Activated naive CD4-positive, alpha-beta T cell treated with anti-CD3 and anti-CD28 coated beads for 36 hours (primary cell): Measurements from ENCODE around the gene TMSB4X. TPM values are rescaled to one million over a fixed set of nuclear protein-coding genes. Genes with fewer than 3 reads are reported as not detected.
"Not testable (repeated sequence)": the region's sequence is repeated elsewhere in the genome, so short reads cannot be mapped to it uniquely, and the experiment has no call there.

Source experiments
- CTCF ChIA-PET: fragments of 350-600 bp; sonication (Branson Sonifier 250); formaldehyde crosslinking; loops from one replicate; lab custom pipeline; 2021; ENCODE audit warnings: antibody characterized with exemption; lab: Charles Lee
- DNase-seq: peaks from one replicate; pipeline ENCODE4 v3.0.0-alpha.2; 2020
- H3K27ac Mint-ChIP-seq: one replicate; pipeline ENCODE4 v1.8.0; 2021; ENCODE audit warnings: mild to moderate bottlenecking, mixed read lengths
- H3K27me3 Mint-ChIP-seq: one replicate; pipeline ENCODE4 v1.8.0; 2021; ENCODE audit warnings: low read depth, mixed read lengths
- H3K36me3 Mint-ChIP-seq: one replicate; pipeline ENCODE4 v1.8.0; 2021; ENCODE audit warnings: low read depth, mixed read lengths
- H3K4me1 Mint-ChIP-seq: one replicate; pipeline ENCODE4 v1.8.0; 2021; ENCODE audit warnings: low read depth, mixed read lengths
- H3K4me3 Mint-ChIP-seq: one replicate; pipeline ENCODE4 v1.8.0; 2021; ENCODE audit warnings: mild to moderate bottlenecking, moderate library complexity, mixed read lengths
- H3K9me3 Mint-ChIP-seq: one replicate; pipeline ENCODE4 v1.8.0; 2021; ENCODE audit warnings: mixed read lengths
- intact Hi-C: fragments of 100-400 bp; cut with micrococcal nuclease; formaldehyde crosslinking; loops from one replicate; pipeline ENCODE4 v1.15.1; 2023
- total RNA-seq, 2 experiments: library from RNA; stranded (reverse); gene quantifications; one replicate each; pipeline ENCODE4 v1.2.3, GENCODE V29; 2021

The TMSB4X gene
- total RNA-seq, 2 experiments from 2014 or later, result 5,535 to 5,691 TPM

DNA sequence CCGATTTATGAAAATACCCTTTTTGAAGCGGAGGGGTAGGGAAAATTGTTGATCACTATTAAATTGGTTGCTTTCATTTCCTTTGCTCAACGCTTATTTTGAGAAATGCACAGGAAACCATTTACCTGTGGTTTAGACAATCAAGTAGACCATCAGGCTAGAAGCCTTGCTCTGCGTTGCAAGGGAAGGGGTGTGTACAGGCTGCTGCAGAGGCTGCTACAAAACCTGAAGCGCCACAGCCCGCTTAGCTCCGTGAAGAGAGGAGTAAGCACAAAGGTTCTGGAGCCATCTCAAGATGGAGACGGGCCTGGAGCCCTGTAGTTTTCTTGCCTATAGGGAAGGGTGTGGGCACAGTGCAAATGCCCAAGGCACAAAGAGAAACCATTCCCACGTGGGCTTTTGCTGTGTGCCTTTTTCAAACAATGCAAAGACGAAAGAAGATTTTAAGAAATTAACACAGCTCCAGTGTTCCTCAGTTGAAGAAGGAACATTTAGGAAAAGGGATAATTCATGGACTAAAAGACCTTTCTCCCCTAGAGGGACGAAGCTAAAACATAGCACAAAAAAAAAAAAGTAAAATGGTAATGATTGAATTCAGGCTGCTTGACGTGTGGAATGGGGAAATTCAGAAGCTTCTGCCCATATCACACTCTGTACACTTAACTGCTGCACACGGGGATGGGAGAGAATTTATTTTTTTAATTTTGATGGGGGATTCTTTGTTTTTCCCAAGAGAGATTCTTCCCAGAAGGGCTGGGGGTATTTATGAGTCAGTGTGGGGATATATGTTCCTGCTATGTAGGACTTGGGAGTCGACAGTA, 3.5 kb downstream of the TMSB4X start:
- peaks cover 39% of the 10 kb centered on the region for H3K4me1 Mint-ChIP-seq
- H3K9me3 Mint-ChIP-seq, result no peaks in the 10 kb centered on the region
- peaks cover 41% of the 10 kb centered on the region for H3K36me3 Mint-ChIP-seq
- intact Hi-C loops, result loop anchor here (1.0 to 2.0 kb wide), 5 partner anchors 22 to 114 kb away; no protein-coding TSS in a partner anchor
- H3K27me3 Mint-ChIP-seq, result no peaks in the 10 kb centered on the region
- CTCF ChIA-PET, result interaction anchor here (0.6 to 4.2 kb wide), 7 partner anchors 19 to 113 kb away, joined by 3 to 28 read pairs (median 5); no protein-coding TSS in a partner anchor
- peak; percentile 74 for DNase-seq
- peak overlapping the region; percentile 82 for H3K4me3 Mint-ChIP-seq
- peak overlapping the region; percentile 96 for H3K27ac Mint-ChIP-seq

DNA sequence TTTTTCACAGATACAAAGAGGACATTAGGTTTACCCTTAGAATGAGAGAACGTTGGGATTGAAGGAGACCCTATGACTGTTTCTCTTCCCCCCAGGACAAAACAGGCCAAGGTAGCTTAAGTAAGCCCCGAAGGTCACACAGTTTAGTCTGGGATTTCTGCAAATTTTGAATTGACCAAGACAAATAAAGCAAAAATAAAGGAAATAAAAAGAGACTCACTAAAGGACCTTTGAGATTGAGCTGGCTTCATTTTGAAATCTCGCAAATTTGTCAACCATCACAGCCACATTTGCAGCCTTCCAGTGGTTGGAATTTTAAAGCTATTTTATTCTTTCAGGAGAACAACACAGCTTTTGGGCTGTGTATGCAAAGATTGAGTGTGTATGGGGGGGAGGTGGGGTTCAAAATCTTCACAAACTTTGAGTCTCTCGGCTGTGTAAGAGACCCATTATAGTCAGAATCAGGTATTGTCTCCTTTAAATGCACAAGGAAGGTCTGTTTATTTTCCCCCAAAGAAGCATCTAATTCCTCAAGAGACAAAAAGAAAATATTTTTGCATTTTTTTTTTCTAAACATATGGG, 4.2 kb downstream of the TMSB4X start:
- Mint-ChIP-seq H3K4me3 (peak overlapping the region; percentile 82), H3K36me3 (peaks cover 40% of the 10 kb centered on the region), H3K9me3 (no peaks in the 10 kb centered on the region), H3K4me1 (peaks cover 46% of the 10 kb centered on the region), H3K27me3 (no peaks in the 10 kb centered on the region), H3K27ac (peak overlapping the region; percentile 96)
- no peak for DNase-seq
- CTCF ChIA-PET, result interaction anchor here (0.7 to 4.2 kb wide), 7 partner anchors 8 to 112 kb away, joined by 3 to 28 read pairs (median 5); no protein-coding TSS in a partner anchor
- intact Hi-C loops, result loop anchor here (2.0 kb wide), 2 partner anchors 98 to 114 kb away; no protein-coding TSS in a partner anchor

DNA sequence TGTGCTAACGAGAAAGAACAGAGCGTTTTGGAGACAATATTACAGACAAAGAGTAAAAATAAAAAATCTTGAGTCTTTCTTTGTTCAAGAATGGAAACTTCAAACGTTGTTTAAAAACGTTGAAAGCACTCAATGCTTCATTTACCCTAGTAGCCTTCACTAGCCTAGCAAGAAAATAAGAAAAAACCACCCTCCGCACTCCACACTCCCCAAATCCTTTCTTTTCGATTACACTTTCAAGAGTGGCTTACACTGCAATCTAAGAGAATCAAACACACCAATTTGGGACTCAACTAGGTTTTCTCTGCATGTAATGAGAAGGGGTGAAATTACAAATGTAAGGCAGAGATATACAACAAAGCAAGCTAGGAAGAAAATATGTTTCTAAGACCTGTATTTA, 4.7 kb downstream of the TMSB4X start:
- Mint-ChIP-seq H3K4me3 (peak overlapping the region; percentile 82), H3K4me1 (peaks cover 51% of the 10 kb centered on the region), H3K27me3 (no peaks in the 10 kb centered on the region), H3K36me3 (peaks cover 40% of the 10 kb centered on the region), H3K27ac (peak overlapping the region; percentile 96), H3K9me3 (no peaks in the 10 kb centered on the region)
- no peak for DNase-seq
- CTCF ChIA-PET, result interaction anchor here (0.6 to 4.2 kb wide), 8 partner anchors 9 to 112 kb away, joined by 3 to 28 read pairs (median 4); no protein-coding TSS in a partner anchor
- intact Hi-C loops, result loop anchor here (2.0 to 10.0 kb wide), 3 partner anchors 97 to 1895 kb away; partner anchors contain the start of genes FANCB and MOSPD2

DNA sequence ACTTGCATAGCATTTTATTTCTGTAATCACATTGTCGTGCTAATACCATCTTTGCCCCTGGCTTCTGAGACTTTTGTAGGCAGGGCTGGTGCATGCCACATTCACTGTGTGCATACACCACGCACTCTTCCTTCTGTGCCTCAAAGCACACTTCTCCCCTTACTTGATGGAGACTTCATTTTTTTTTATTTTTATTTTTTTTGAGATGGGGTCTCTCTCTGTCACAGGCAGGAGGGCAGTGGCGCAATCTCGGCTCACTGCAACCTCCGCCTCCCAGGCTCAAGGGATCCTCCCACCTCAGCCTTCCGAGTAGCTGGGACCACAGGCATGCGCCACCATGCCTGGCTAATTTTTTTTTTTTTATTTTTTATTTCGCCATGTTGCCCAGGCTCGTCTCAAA, 5.1 kb downstream of the TMSB4X start:
- peaks cover 35% of the 10 kb centered on the region for H3K36me3 Mint-ChIP-seq
- H3K9me3 Mint-ChIP-seq, DNase-seq, H3K27me3 Mint-ChIP-seq: not testable (repeated sequence)
- peak overlapping the region; percentile 96 for H3K27ac Mint-ChIP-seq
- intact Hi-C loops, result loop anchor here (10.0 kb wide), 1 partner anchor 1895 kb away; the partner anchor contains the start of genes FANCB and MOSPD2
- H3K4me1 Mint-ChIP-seq, result peaks cover 54% of the 10 kb centered on the region
- CTCF ChIA-PET, result interaction anchor here (0.6 to 4.2 kb wide), 5 partner anchors 9 to 111 kb away, joined by 3 to 28 read pairs (median 3); no protein-coding TSS in a partner anchor
- H3K4me3 Mint-ChIP-seq, result peak overlapping the region; percentile 82

DNA sequence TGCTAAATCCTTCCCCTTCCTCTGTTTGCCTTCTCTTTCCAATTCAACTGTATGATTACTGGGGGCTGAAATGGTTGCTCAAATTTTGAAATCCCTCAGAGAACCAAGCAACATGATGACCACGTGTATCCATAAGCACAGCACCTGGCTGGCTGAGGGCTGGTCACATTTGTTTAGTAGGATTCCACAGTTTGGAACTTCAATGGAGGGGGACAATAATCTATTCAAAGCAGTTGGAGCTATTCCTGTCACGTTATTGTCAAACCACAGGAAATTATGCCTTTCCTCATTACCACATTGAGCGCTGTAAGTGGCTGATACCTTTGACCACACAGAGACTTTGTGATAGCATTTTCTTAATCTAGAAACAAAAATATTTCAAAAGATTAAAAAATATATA, 7.0 kb downstream of the TMSB4X start:
- Mint-ChIP-seq H3K27me3 (no peaks in the 10 kb centered on the region), H3K9me3 (no peaks in the 10 kb centered on the region), H3K27ac (peak overlapping the region; percentile 91), H3K36me3 (peaks cover 19% of the 10 kb centered on the region), H3K4me3 (no peak overlapping the region), H3K4me1 (peaks cover 72% of the 10 kb centered on the region)
- CTCF ChIA-PET, result interaction anchor here (0.7 to 1.0 kb wide), 2 partner anchors 25 to 138 kb away, joined by 3 to 4 read pairs; no protein-coding TSS in a partner anchor
- intact Hi-C loops, result loop anchor here (10.0 kb wide), 1 partner anchor 1893 kb away; the partner anchor contains the start of genes FANCB and MOSPD2
- no peak for DNase-seq

DNA sequence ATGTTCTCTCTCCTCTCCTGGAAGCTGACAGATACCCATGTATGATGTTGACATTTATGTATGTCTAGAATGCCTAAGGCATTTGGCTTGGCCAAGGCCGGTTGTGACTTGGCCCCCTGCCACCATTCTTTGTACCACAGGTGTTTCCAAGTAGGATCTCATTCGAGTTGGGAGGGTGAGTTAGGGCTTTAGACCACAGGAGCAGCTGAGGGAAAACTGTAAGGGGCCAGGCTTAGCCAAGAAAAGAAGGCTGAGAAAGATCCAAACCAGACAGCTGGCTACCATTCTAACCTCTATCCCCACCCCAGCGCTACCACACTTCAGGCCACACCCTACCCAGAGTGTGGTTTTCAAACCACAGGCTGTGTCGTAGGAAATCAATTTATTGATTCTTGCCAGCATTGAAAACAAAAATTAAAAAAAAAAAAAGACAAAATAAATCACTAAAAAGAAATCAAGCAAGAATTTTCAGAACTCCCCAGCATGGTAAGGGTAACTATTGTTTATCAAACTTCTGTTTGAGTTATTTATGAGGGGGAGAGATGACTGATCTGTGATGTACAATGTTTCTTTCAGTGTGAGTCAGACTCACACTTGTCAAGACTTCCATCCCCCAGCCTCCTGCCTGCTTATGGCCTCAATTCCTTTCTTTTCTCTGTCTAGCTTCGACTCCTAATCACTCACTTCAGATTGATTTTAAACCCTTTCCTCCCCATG, 9.9 kb downstream of the TMSB4X start:
- Mint-ChIP-seq H3K9me3 (no peaks in the 10 kb centered on the region), H3K36me3 (no peaks in the 10 kb centered on the region), H3K27me3 (no peaks in the 10 kb centered on the region), H3K4me3 (peak overlapping the region; percentile 54), H3K4me1 (peaks cover 77% of the 10 kb centered on the region), H3K27ac (peak overlapping the region; percentile 95)
- intact Hi-C loops, result loop anchor here (1.0 to 10.0 kb wide), 6 partner anchors 15 to 1890 kb away; partner anchors contain the start of genes FANCB and MOSPD2
- DNase-seq, result peak; percentile 54
- CTCF ChIA-PET, result interaction anchor here (0.6 to 3.4 kb wide), 9 partner anchors 11 to 503 kb away, joined by 3 to 13 read pairs (median 5); no protein-coding TSS in a partner anchor

DNA sequence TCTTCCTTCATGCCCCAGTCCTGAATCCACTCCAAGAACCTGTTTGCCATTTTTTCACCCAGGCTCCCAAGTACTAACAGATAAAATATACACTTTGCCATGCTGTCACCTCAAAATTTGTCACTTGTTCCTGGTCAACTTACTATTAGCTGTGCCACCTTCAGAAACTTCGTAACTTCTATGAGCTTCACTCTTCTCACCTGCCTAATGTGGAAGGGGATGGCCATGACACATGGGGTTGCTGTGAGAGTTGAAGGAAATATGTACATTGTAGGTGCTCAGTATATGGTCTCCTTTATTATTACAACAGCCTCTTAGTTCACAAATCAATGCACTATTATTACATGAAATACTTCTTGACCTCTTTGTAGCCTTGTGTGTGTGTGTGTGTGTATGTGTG, 10.4 kb downstream of the TMSB4X start:
- DNase-seq, result no peak
- H3K27ac Mint-ChIP-seq, result peak overlapping the region; percentile 95
- H3K4me1 Mint-ChIP-seq, result peaks cover 81% of the 10 kb centered on the region
- no peaks in the 10 kb centered on the region for H3K36me3 Mint-ChIP-seq
- intact Hi-C loops, result loop anchor here (1.0 to 10.0 kb wide), 6 partner anchors 14 to 1889 kb away; partner anchors contain the start of genes FANCB and MOSPD2
- CTCF ChIA-PET, result interaction anchor here (0.6 to 3.4 kb wide), 8 partner anchors 11 to 502 kb away, joined by 3 to 13 read pairs (median 3); no protein-coding TSS in a partner anchor
- H3K4me3 Mint-ChIP-seq, result peak overlapping the region; percentile 54
- H3K27me3 Mint-ChIP-seq, result no peaks in the 10 kb centered on the region
- H3K9me3 Mint-ChIP-seq, result no peaks in the 10 kb centered on the region

DNA sequence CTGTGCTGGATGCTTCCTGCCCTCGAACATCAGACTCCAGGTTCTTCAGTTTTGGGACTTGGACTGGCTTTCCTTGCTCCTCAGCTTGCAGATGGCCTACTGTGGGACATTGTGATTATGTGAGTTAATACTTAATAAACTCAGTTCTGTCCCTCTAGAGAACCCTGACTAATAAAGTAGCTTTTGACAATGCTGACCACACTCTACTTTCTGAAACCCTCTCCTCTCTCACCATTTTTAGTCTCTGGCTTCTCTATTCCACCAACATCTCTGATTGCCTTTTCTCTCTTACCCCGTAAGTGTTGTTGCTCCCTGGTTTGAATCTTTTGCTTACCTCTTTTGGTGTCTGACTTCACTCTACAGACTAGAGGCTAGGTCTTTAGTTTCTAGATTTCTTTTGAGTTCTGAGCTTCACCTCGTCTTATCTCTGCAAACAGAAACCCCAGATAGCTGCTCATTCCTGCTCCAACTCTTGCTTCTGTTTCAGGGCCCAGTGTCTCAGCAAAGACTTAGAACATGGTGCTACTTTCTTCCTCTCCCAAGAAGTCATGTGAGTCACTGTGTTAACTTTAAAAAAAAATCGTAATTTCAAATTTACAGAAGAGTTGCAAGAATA, 11.4 kb downstream of the TMSB4X start:
- no peaks in the 10 kb centered on the region for H3K9me3 Mint-ChIP-seq
- H3K27me3 Mint-ChIP-seq, result no peaks in the 10 kb centered on the region
- intact Hi-C loops, result loop anchor here (5.0 to 10.0 kb wide), 2 partner anchors 34 to 1889 kb away; partner anchors contain the start of genes FANCB and MOSPD2
- no peaks in the 10 kb centered on the region for H3K36me3 Mint-ChIP-seq
- peak overlapping the region; percentile 54 for H3K4me3 Mint-ChIP-seq
- no peak for DNase-seq
- peak overlapping the region; percentile 95 for H3K27ac Mint-ChIP-seq
- H3K4me1 Mint-ChIP-seq, result peaks cover 78% of the 10 kb centered on the region
- CTCF ChIA-PET, result interaction anchor here (0.8 to 3.4 kb wide), 4 partner anchors 10 to 106 kb away, joined by 3 to 13 read pairs (median 8); no protein-coding TSS in a partner anchor

DNA sequence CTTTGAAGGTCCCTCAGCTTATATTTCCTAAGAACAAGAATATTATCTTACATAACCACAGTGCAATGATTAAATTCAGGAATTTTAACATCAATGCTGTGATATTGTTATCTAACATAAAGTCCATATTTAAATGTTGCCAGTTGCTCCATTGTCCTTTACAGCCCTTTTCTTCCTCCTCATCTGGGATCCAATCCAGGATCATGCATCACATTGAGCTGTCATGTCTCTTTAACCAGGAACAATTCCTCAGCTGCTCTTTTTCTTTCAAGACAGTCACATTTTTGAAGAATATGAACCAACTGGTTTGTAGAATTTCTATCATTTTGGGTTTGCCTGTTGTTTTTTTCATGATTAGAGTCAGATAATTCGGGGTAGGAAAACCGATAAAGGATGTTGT, 12.0 kb downstream of the TMSB4X start:
- intact Hi-C loops, result loop anchor here (5.0 to 10.0 kb wide), 2 partner anchors 35 to 1888 kb away; partner anchors contain the start of genes FANCB and MOSPD2
- Mint-ChIP-seq H3K4me1 (peaks cover 81% of the 10 kb centered on the region), H3K27me3 (no peaks in the 10 kb centered on the region), H3K4me3 (peak overlapping the region; percentile 54), H3K27ac (peak overlapping the region; percentile 95), H3K36me3 (no peaks in the 10 kb centered on the region), H3K9me3 (no peaks in the 10 kb centered on the region)
- DNase-seq, result no peak
- CTCF ChIA-PET, result interaction anchor here (0.8 to 3.4 kb wide), 3 partner anchors 10 to 105 kb away, joined by 3 to 13 read pairs (median 12); no protein-coding TSS in a partner anchor

DNA sequence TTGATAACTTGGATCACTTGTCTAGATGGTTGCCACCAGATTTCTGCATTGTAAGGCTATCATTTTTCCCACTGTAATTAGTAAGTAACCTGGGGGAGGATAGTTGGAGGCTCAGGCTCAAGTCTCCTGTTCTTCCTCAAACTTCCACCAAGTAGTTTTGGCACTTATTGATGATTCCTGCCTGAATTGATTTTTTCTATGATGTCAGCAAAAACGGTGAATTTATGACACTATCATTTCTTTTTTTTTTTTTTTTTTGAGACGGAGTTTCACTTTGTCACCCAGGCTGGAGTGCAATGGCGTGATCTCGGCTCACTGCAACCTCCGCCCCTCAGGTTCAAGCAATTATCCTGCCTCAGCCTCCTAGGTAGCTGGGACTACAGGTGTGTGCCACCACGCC, 12.4 kb downstream of the TMSB4X start:
- intact Hi-C loops, result loop anchor here (5.0 to 10.0 kb wide), 2 partner anchors 35 to 1887 kb away; partner anchors contain the start of genes FANCB and MOSPD2
- Mint-ChIP-seq H3K27me3 (no peaks in the 10 kb centered on the region), H3K4me1 (peaks cover 80% of the 10 kb centered on the region), H3K4me3 (no peak overlapping the region), H3K36me3 (no peaks in the 10 kb centered on the region), H3K9me3 (no peaks in the 10 kb centered on the region), H3K27ac (peak overlapping the region; percentile 95)
- DNase-seq, result no peak
- CTCF ChIA-PET, result no interaction called here
